ENCODE measurements around the gene IGF2BP2.
"Not testable (repeated sequence)": the region's sequence is repeated elsewhere in the genome, so short reads cannot be mapped to it uniquely, and the experiment has no call there.

Gene IGF2BP2

DNA sequence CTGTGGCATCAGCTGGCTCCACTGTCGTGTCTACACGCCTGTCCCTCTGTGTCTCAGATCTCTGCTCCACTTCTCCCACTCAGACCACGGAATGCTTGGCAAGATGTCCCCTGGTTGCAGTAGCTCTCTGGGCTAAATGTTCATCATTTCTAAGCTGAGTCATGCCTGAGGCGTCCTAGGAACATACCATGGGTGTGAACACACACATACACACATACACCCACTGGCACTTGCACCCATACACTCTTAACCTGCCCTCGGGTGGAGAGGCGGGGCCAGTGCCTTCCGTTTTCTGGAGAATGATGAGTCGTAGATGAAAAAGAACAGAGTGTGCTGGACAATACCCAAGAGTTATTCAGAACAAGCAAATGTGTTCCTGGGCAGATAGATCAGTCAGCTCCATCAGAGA is 166.3 kb downstream of the IGF2BP2 start:
- no peak for DNase-seq

DNA sequence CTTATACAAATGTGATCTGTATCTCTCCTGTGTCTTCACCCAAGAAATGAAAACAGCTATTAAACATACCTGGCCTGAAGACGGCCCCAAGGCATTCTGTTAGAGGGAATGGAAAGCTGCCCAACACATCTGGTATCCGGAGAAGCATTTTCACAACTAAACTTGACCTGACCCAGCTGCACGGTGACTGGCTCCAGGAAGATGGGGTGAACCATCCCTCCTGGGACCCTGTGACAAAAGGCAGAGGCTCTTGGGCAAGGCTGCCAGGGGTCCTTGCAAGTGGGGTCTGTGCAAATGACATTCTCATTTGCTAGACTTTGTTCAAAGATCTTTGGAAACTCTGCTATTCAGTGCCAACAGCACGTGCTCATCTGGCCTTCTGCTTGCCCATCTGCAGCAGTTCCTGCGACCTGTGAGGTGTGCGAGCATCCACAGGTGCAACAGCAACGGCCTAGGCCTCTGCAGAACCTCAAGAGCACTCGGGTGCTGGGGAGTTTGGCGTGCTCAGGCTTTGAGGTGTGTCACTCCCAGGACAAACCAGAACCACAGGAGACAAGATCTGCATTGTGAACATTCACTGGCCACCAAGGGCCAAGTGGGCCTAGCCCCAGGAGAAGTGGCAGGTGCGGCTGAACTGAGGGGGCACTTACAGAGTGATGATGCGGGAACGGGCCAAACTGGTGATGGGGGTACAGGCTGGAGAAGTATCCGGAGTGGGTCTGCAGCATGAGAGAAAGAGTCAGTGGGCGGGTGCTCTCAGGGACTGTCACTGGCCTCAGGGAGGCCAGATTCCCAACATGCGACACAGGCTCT is 166.9 kb downstream of the IGF2BP2 start:
- DNase-seq, result no peak

DNA sequence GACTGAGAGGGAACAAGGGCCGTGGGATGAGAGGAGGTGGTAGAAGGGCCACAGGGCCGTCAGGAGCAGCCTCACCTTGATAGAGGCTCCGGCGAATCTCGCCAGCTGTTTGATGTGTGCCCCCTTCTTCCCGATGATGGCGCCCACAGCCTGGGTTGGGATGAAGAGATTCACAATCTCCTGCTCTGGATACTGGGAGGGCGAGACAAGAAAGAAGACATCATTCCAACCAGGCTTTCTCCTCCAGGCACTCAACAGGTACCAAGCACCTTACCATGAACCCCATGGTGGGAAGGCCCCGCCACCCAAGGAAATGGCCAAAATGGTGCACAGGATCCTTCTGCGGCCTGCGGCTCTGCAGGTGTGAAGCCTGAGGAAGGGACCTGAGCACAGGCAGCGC is 167.6 kb downstream of the IGF2BP2 start:
- no peak for DNase-seq

DNA sequence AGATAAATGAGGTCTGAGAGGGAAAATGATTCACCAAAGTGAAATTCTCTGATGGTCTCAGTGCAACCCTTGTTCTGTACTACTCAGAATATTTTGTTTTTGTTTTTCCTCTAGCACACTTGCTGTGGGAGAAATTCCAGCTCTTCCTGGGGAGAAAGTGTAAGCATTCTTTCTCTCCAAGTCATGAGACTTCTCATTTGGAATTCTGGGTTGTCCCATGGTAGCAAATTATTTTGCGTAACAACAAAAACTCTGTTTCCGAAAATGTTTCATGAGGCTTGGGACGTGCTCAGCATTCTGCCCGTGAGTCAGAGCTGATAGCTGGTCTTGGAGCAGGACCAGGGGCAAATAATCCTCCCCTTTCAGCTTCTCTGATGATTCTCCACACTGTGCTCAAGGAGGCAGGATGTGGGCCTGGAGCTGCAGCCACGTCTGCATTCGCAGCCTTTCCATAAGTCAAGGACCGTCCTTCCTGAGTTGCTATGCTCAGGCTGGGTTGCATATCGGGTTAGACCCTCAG is 168.5 kb downstream of the IGF2BP2 start:
- no peak for DNase-seq

DNA sequence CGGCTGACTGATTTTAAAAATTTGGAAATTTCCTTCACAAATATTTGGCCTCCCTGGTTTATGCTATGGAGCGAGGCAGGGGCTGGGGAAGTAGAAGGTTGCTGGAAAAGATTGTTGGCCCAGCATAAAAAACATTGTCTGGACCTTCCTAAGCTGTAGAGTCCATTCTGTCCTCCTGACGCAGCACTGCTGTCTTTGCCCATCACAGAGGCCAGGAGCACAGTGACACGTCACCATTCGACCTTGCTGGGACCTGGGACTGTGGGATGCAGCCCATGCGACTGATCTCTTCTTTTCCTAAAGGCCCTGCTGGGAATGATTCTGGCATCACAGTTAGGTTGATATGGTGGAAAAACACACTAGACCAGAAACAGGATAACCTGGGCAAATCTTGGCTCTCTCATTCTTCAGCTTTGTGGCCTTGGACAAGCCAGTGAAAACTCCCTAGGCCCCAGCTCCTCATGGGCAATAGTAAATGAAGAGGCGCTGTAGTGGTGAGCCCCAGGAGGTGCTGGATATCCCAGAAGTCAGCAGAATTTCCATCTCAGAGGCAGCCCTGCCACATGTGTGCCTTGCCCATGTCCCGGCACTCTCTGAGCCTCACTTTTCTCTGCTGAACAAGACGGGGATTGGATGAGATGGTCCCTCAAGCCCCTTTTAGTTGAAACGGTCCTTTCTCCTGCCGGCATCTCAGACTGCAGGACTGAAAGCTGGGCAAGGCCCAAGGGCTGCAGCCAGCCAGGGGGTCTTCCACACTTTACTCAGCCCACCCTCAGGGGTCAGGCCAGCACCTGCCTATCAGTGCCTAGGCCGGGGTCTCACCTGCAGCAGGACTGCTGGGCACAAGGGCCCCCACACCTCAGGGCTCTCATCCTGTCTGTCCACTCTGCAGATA is 169.2 kb downstream of the IGF2BP2 start:
- no peak for DNase-seq

DNA sequence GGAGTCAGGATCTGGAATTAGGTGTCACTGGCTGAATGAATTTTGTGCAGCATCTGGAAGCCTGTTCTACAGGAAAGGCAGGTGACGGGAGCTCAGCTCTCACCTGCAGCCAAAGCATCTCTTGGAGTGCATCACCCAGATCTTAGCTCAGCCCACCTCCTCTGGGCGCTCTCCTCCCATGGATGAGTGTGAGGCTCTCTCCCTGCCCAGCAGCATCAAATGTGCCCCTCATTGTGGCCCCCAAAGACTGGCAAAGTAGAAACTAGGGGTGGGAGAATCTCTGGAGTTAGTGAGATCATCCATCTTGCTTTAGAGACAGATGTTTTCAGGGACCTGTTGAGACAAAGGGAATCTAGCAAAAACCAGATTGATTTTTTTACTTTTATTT is 170.1 kb downstream of the IGF2BP2 start:
- no peak for DNase-seq

DNA sequence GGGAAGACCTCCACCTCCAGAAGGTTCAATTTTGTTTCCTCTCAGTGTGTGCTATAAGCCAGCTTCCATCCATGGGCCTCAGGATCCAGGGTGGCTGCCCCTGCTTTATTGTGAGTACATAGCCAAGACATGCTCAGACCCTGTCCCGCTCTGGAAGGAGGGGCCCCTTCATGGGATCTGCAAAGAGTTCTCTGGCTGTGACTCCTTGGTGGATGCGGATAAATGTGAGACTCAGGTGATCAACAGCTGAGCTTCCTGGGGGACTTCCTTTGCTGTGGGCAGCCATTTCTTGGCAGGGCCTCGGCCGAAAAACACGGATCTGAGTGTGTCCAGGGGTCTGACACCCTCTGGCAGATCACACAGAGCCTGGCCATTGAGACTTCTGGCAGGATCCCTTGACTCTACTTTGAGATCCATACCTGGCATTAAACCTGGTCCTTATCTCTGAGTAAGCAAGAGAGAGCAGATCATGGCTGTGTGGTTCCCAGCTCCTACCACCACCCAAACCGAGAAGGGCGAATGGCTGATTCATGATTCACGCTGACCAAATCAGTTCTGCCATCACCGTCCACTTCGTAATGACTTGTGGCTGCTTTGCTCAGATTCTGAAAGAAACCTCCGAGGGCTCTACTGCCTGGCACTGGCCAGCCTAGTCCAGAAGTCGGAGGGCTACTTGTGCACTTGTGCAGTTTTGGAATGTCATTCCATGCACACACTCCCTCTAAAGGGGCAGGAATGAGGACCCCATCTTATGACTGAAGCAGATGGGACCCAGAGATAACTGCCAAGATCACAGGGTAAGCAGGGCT is 170.7 kb downstream of the IGF2BP2 start:
- DNase-seq, result no peak

DNA sequence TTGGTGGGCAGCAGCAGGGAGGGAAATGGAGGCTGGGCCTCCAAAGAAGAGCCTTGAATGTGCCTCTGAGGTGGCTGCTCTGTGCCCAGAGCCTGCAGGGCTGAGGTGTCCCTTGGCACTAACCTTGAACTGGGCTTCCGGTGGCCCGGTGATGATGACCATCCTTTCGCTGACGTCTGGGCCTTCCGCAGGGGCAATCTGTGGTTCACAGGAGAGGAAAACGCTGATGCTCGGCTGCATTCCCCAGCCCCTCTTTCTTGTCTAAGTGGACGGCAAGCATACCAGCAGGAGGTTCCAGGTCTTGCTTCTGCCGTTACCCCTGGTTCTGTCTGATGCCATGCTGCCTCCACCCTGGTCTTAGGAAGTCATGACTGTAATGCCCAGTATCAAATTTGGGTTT is 172.9 kb downstream of the IGF2BP2 start:
- no peak for DNase-seq

DNA sequence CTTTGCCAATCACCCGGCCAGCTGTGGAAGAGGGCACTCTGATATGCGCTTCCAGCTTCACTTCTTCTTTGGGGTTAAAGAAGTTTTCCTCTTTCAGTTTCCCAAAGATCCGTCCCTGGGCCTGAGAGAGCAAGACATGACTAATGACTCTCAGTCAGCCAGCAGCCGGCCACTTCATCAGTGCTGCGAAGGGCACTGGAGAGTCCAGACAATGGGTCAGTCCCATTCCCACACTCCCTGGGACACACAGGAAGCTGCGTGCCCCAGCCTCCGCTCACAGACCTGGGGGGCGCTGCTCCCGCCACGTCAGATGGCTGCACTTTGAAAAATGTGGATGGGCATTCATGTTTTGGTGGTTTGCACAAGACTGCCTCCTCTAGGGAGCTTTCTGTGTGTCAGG is 175.4 kb downstream of the IGF2BP2 start:
- DNase-seq, result no peak

DNA sequence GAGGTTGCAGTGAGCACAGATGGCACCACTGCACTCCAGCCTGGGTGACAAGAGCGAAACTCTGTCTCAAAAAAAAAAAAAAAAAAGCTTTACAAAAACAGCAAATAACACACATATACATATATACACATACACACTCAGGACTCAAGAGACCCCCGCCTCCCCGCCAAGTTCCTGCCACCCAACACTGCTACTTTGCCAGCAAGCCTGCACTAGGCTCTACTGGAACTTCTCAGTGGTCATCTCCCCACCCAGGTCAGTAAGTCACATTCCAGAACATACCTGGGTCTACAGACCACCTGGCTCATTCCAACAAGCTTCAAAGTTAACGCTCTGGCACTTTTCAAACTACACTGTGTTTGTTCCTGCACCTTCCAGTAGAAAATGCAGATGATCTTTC is 176.4 kb downstream of the IGF2BP2 start:
- DNase-seq, result no peak

DNA sequence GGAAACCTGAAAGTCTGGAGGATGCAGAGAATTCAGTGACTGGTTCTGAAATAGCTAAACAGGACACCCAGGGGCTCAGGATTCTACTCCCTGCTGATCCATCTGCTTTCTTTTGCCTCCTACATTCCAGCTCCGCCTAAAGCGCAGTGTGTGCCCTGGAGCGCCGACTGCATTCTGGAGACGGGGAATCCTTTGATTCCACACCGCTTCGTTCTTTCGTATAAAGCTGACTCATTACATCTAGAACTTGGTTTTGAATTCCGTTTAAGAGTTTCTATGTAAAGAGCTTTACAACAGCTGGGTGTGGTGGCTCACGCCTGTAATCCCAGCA is 177.0 kb downstream of the IGF2BP2 start:
- DNase-seq, result no peak

DNA sequence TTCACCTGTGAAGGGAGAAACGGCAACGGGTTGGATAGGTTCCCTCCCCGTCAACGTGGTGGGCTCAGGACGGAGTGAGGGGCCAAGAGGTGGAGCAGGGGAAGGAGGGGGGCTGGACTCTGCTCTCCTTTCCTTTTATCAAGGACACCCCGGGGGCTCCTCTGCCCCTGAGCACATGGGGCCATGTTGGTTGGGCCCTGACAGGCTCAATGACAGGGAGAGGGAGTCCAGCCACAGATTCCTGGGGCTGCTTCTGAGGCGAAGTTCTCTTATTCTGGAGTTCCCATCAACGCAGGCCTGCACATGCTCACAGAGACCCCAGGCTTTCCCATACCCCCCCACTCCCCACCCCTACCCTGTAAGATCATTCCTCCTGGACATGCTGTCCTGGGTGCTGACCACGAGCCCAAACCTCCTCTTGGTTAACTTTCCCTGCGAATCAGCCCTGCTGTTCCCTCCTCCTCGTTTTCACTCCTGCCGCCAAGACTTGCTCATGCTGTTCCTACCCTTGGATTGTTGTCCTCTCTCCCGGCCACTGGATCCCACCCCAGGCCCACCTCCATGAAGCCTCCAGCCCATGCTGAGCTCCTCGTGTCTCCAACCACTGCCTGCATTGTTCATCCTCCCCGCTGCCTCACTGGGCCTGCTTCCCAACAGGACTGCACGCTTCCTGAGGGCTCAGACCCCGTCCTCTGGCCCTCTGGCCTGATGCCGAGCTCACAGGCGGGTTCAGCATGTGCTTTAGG is 177.5 kb downstream of the IGF2BP2 start:
- no peak for DNase-seq

DNA sequence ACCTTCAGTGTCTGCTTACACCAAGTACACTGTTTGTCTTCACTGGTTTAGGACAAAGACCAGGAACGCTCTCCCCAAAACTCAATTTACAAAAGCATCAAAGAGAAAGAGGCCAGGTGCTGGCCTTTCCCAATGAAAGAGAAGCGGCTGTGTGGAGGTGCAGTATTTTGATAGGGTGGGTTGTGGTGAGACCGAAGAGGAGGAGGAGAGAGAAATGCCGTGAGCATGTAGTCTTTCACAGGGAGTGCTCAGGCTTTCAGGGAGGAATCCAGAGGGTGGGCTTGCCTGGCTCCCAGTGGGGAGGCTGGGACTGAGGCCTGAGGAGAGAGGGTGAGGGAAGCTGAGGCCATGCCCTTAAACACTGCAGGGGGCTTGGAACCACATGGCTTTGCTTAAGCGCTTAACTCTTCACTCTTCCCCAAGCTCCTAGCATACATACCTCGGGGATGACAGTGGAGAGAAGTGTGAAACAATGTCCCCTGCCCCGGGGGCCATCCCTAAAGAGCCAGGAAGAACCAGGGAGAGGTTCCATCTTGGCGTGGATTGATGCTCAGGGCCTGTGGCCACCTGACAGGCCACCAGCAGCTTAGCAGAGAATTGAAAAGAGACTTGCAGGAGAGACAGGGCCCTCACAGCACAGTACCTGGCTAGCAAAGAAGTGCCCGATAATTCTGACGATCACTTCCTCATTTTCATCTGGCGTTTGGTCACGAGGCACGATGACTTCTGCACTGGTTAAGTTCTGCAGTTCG is 178.3 kb downstream of the IGF2BP2 start:
- DNase-seq, result no peak

DNA sequence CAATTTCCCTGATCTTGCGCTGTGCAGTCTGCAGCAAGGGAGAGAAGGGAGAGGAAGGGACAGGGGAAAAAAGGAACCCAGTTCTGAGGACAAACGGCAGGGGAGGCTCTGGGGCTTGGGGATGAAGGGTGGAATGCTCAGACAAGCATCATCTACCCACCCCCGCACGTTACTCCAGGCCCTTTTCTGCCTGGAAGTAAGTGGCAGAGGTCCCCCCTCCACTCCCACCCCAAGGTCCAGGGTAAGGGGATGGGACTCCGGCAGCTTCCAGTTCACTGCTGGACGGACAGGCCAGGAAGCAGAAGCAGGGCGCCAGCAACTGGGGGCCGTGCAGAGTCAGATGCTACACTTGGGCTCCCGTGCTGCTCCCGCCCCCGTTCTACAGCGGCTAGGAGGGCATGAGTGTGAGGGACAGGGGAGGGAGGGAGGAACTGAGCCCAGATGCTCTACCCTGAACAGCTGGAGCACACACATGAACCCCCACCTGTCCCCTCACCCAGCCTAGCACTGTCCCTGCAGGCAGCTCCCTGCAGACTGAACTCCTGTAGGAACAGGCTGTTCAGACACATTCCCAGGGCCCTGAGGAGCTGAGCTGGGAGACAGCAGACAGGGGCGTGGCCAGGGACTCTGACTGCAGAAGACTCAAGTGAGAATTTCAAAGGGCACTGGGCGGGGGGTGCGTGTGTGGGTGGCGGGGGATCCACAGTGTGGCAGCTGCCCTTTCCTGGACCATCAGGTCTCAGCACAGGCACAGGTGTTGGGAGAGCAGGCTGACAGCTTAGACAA is 179.1 kb downstream of the IGF2BP2 start:
- no peak for DNase-seq

DNA sequence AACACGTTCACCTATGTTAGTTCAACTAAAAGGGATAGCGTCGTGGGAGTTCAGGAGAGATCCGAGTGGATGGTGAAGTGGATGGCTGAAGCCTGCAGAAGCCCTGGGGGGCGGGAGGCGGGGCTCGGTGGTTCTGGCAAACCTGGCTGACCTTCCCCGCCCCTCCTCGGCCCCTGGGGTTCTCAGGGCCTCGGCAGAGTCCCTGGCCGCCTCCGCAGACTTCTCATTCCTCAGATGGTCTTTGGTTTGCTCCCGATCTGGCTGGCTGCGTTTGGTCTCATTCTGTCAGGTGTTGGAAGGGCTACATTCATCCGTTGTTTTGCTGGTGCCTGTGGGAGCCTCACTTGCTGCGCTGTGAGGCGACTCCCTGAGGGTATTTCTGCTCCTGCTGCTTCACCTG is 179.7 kb downstream of the IGF2BP2 start:
- not testable (repeated sequence) for DNase-seq

DNA sequence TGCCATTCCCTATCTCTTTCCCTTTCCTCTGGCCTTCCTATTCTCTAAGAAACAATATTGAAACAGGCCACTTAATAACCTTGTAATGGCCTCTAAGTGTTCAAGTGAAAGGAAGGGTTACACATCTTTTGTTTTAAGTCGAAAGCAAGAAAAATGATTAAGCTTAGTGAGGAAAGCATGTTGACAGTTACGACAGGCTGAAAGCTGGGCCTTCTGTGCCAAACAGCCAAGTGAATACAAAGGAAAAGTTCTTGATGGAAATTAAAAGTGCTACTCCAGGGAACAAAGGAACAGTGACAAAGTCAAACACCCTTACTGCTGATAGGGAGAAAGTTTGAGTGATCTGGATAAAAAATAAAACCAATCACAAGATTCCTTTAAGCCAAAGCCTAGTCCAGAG is 184.5 kb downstream of the IGF2BP2 start:
- no peak for DNase-seq

DNA sequence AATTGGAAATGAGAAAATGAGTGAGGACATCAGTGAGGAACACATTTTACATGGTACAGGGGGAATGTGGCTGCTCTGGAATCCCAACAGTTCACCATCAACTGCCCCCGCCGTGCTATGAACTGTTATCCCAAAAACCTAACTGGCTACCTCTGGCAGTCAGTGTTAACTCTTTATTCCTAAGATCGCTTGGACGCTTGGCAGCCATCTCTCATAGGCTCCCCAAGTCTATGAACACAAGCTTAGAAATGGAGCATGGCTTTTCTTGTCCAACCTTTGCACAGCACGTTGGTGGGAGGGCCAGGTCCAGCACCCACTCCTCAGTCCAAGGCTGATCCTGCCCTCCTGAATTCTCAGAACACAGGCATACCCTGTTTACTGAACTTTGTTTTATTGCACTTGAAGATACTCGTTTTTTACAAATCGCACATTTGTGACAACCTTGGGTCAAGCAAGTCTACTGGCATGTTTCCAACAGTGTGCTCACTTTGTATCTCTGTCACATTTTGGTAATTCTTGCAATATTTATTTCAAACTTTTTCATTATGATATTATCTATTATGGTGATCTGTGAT is 185.1 kb downstream of the IGF2BP2 start:
- no peak for DNase-seq

DNA sequence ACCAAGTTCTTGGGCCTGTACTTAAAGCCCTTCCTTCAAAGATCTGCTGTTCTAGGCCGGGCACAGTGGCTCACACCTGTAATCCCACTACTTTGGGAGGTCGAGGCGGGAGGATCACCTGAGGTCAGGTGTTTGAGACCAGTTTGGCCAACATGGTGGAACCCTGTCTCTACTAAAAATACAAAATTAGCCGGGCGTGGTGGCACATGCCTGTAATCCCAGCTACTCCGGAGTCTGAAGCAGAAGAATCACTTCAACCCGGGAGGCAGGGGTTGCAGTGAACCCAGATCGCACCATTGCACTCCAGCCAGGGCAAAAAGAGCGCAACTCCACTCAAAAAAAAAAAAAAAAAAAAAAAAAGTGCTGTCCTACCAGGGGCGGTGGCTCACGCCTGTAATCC is 186.2 kb downstream of the IGF2BP2 start:
- not testable (repeated sequence) for DNase-seq

DNA sequence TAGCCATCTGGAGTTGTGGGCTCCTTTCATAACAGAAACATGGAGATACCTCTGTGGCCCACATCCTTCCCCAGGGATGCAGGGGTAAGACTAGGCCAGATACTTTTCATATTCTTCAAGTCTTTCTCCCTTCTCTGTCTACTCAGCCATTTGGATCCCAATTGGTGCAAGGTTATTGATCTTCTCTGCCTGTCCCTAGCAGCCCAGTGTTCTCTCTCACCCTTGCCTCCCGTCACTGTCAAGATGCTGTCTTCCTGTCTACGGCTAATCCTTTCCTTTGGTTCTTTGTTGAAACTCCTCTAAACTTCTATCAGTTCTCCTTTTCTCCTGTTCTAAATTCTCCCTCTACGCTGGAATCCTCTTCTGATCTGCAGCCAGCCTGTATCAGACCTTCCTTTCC is 187.5 kb downstream of the IGF2BP2 start:
- no peak for DNase-seq

DNA sequence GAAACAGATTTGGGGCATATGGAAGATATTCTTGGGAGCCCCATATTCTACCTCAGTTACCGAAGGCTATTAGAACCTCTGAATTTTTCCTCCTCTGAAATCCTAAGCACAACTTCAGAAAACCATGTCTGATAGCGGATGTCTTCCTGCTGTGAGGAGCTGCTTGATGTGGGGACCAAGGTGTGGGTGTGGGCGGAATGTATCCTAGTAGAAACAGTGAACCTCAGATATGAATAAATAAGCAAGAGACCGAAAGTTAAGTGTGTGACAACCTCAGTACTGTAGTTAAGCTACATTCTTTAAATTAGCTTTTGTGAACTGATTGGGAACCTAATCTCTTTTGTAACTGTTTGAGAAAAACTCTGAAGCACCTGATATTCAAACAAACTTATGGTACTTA is 191.8 kb downstream of the IGF2BP2 start:
- DNase-seq, result no peak
